Thoracic aorta (tissue), 2 donors: ENCODE measurements around the gene CDH22. TPM values are rescaled to one million over a fixed set of nuclear protein-coding genes. Genes with fewer than 3 reads are reported as not detected.

Experiments used
- ATAC-seq: fragments of 150-250 bp; one replicate; pipeline ENCODE4 v1.8.0; 2017; ENCODE audit warnings: low read depth; ENCODE audit not compliant: insufficient number of reproducible peaks, low FRiP score
- DNase-seq: peaks from one replicate; pipeline ENCODE4 v3.0.0-alpha.2; 2020; ENCODE audit warnings: low spot score
- H3K27ac ChIP-seq, 2 donors: fragments of 200-600 bp; sonication (generic); 1 replicate in 1 of 2; 2 replicates in 1 of 2; pipeline ENCODE4 v1.5.1; 2016; ENCODE audit warnings: mild to moderate bottlenecking in 2 of 2, moderate library complexity in 2 of 2
- H3K27me3 ChIP-seq: fragments of 200-600 bp; sonication (generic); replicated peaks from 2 replicates; pipeline ENCODE4 v1.6.0; 2016; ENCODE audit warnings: mild to moderate bottlenecking; ENCODE audit not compliant: insufficient read depth
- H3K36me3 ChIP-seq: fragments of 200-600 bp; sonication (generic); one replicate; pipeline ENCODE4 v1.5.1; 2016
- H3K4me1 ChIP-seq, 2 donors: fragments of 200-600 bp; sonication (generic); 1 replicate in 1 of 2; 2 replicates in 1 of 2; pipeline versions ENCODE4 v1.5.1 to v1.6.0; 2016; ENCODE audit warnings: low read depth in 2 of 2, mild to moderate bottlenecking in 1 of 2; ENCODE audit not compliant: control insufficient read depth in 1 of 2
- H3K4me3 ChIP-seq: fragments of 200-600 bp; sonication (generic); 2 replicates; pipeline ENCODE4 v1.5.1; 2016; ENCODE audit warnings: mild to moderate bottlenecking
- H3K9me3 ChIP-seq: fragments of 200-600 bp; sonication (generic); 2 replicates; pipeline ENCODE4 v1.5.1; 2016
- CTCF ChIP-seq: fragments of 200-600 bp; sonication (generic); IDR thresholded peaks from one replicate; pipeline ENCODE4 v1.5.1; 2019; ENCODE audit warnings: antibody characterized with exemption
- total RNA-seq, 2 donors: library from RNA; depleted of rRNA; stranded (reverse); fragments of >200 nt; gene quantifications; one replicate each; pipeline versions ENCODE4 v1.1.0 to v1.2.3, GENCODE V29; 2016

Gene CDH22
- total RNA-seq, 2 donors from 2014 or later = not detected

- ATAC-seq (no peak), DNase-seq (no peak)
- Histone ChIP-seq H3K27ac (no peak overlapping the region), H3K36me3 (no peaks in the 10 kb centered on the region), H3K27me3 (peaks cover 11% of the 10 kb centered on the region), H3K4me1 (no peaks in the 10 kb centered on the region), H3K4me3 (no peak overlapping the region), H3K9me3 (no peaks in the 10 kb centered on the region)
- no peak for TF ChIP-seq CTCF
Observed at GRCh38 chr20:46200582-46201570, 107.4 kb downstream of the CDH22 start.

- no peak for TF ChIP-seq CTCF
- Histone ChIP-seq H3K4me3 (no peak overlapping the region), H3K27me3 (peaks cover 11% of the 10 kb centered on the region)
Observed at GRCh38 chr20:46199198-46199597, 109.1 kb downstream of the CDH22 start.

GRCh38 chr20:46196990-46197389 is 111.3 kb downstream of the CDH22 start:
- Histone ChIP-seq H3K4me1 (no peaks in the 10 kb centered on the region), H3K27ac (no peak overlapping the region), H3K27me3 (peaks cover 11% of the 10 kb centered on the region), H3K4me3 (no peak overlapping the region), H3K9me3 (no peaks in the 10 kb centered on the region), H3K36me3 (no peaks in the 10 kb centered on the region)
- no peak for TF ChIP-seq CTCF
- DNase-seq = no peak
- ATAC-seq = no peak

More at GRCh38 chr20:46199198-46199597, 109.1 kb downstream of the CDH22 start:
- no peaks in the 10 kb centered on the region for H3K9me3 ChIP-seq
- no peak for ATAC-seq
- H3K36me3 ChIP-seq = no peaks in the 10 kb centered on the region
- no peak for DNase-seq
- no peak overlapping the region for H3K27ac ChIP-seq
- H3K4me1 ChIP-seq = no peaks in the 10 kb centered on the region

GRCh38 chr20:46195264-46196036 is 112.8 kb downstream of the CDH22 start:
- Histone ChIP-seq H3K4me3 (no peak overlapping the region), H3K9me3 (no peaks in the 10 kb centered on the region), H3K4me1 (no peaks in the 10 kb centered on the region), H3K36me3 (no peaks in the 10 kb centered on the region), H3K27ac (no peak overlapping the region), H3K27me3 (peaks cover 3% of the 10 kb centered on the region)
- ATAC-seq = no peak
- no peak for DNase-seq
- TF ChIP-seq CTCF = no peak

- Histone ChIP-seq H3K36me3 (no peaks in the 10 kb centered on the region), H3K9me3 (no peaks in the 10 kb centered on the region), H3K27me3 (no peaks in the 10 kb centered on the region), H3K27ac (no peak overlapping the region), H3K4me3 (no peak overlapping the region), H3K4me1 (no peaks in the 10 kb centered on the region)
- TF ChIP-seq CTCF = no peak
- no peak for ATAC-seq
- DNase-seq = no peak
Observed at GRCh38 chr20:46194409-46194808, 113.9 kb downstream of the CDH22 start.
